PC-3 (cell line): ENCODE results near the gene ZNF277. TPM values are rescaled to one million over a fixed set of nuclear protein-coding genes. Genes with fewer than 3 reads are reported as not detected.

ENCODE experiments used
- ATAC-seq: fragments of 200-7000 bp; cut with Tn5 transposase; 2 replicates; pipeline ENCODE4 v1.9.1; 2020; ENCODE audit warnings: mild to moderate bottlenecking, moderate library complexity
- BruUV-seq: library from RNA; stranded (reverse); fragments of 400-500 nt; replicated peaks from 2 replicates; lab custom pipeline; 2021; lab: Mats Ljungman, UMichigan
- CTCF ChIA-PET: fragments of 300-600 bp; sonication (Branson Sonifier 250); formaldehyde crosslinking; loops from one replicate; lab custom pipeline; 2022; ENCODE audit warnings: antibody characterized with exemption; lab: Charles Lee
- POLR2A ChIA-PET: fragments of 300-600 bp; sonication (Branson Sonifier 250); formaldehyde crosslinking; loops from one replicate; lab custom pipeline; 2022; ENCODE audit warnings: antibody characterized with exemption; ENCODE audit not compliant: unreplicated experiment; lab: Charles Lee
- DNase-seq: peaks from one replicate; pipeline ENCODE4 v3.0.0-alpha.2; 2015
- H2AFZ ChIP-seq: fragments of 300-600 bp; sonication (generic); 2 replicates; pipeline ENCODE4 v1.6.0; 2016; ENCODE audit warnings: antibody characterized with exemption, low read length
- H3F3A ChIP-seq: fragments of 300-600 bp; sonication (generic); one replicate; pipeline ENCODE4 v1.6.0; 2017; ENCODE audit warnings: antibody characterized with exemption, low read length, control low read depth, mild to moderate bottlenecking; ENCODE audit not compliant: unreplicated experiment
- H3K27ac ChIP-seq: fragments of 300-600 bp; sonication (generic); 2 replicates; pipeline ENCODE4 v1.5.1; 2016; ENCODE audit warnings: mild to moderate bottlenecking, low read length
- H3K27me3 ChIP-seq: fragments of 300-600 bp; sonication (generic); 2 replicates; pipeline ENCODE4 v1.6.1; 2016; ENCODE audit warnings: low read length, mixed read lengths
- H3K36me3 ChIP-seq: fragments of 300-600 bp; sonication (generic); 2 replicates; pipeline ENCODE4 v1.6.1; 2016; ENCODE audit warnings: low read depth, mixed run types, low read length, mixed read lengths
- H3K4me1 ChIP-seq: fragments of 300-600 bp; sonication (generic); 2 replicates; pipeline ENCODE4 v1.5.1; 2016; ENCODE audit warnings: low read length; ENCODE audit not compliant: insufficient read depth
- H3K4me2 ChIP-seq: fragments of 300-600 bp; sonication (generic); 2 replicates; pipeline ENCODE4 v1.6.0; 2016; ENCODE audit warnings: low read length
- H3K4me3 ChIP-seq: fragments of 300-600 bp; sonication (generic); 2 replicates; pipeline ENCODE4 v1.5.1; 2016; ENCODE audit warnings: mild to moderate bottlenecking, low read length, mixed read lengths
- H3K79me2 ChIP-seq: fragments of 300-600 bp; sonication (generic); 2 replicates; pipeline ENCODE4 v1.6.1; 2017; ENCODE audit warnings: low read length, mixed read lengths
- H3K9ac ChIP-seq: fragments of 300-600 bp; sonication (generic); 2 replicates; pipeline ENCODE4 v1.6.0; 2016; ENCODE audit warnings: mild to moderate bottlenecking, low read length
- H3K9me2 ChIP-seq: fragments of 300-600 bp; sonication (generic); replicated peaks from 2 replicates; pipeline ENCODE4 v1.6.1; 2016; ENCODE audit warnings: mixed run types, low read length, mixed read lengths
- H3K9me3 ChIP-seq: fragments of 300-600 bp; sonication (generic); 2 replicates; pipeline ENCODE4 v1.6.1; 2016; ENCODE audit warnings: low read length, mixed read lengths
- H4K20me1 ChIP-seq: fragments of 300-600 bp; sonication (generic); 2 replicates; pipeline ENCODE4 v1.6.1; 2016; ENCODE audit warnings: low read length, mixed read lengths
- CTCF ChIP-seq: fragments of 300-600 bp; sonication (generic); conservative IDR thresholded peaks from 2 replicates; pipeline ENCODE4 v1.5.1; 2017; ENCODE audit warnings: antibody characterized with exemption, low read depth, mild to moderate bottlenecking, low read length
- EZH2 ChIP-seq: fragments of 300-600 bp; sonication (generic); IDR thresholded peaks from one replicate; pipeline ENCODE4 v1.6.1; 2017; ENCODE audit warnings: antibody characterized with exemption, mild to moderate bottlenecking, low read length; ENCODE audit not compliant: unreplicated experiment
- EZH2phosphoT487 ChIP-seq: fragments of 300-600 bp; sonication (generic); IDR thresholded peaks from 2 replicates; pipeline ENCODE4 v1.6.1; 2018; ENCODE audit warnings: mild to moderate bottlenecking, antibody characterized with exemption, low read length, borderline replicate concordance
- intact Hi-C: fragments of 100-400 bp; cut with micrococcal nuclease; formaldehyde crosslinking; loops from 2 replicates; pipeline ENCODE4 v1.9.0; 2023
- total RNA-seq: library from RNA; depleted of rRNA; stranded (reverse); fragments of >200 nt; gene quantifications from 2 replicates; pipeline ENCODE4 v1.2.3, GENCODE V29; 2014

The ZNF277 gene
- total RNA-seq, 1 experiment from 2014 or later: 14.0 TPM

DNA sequence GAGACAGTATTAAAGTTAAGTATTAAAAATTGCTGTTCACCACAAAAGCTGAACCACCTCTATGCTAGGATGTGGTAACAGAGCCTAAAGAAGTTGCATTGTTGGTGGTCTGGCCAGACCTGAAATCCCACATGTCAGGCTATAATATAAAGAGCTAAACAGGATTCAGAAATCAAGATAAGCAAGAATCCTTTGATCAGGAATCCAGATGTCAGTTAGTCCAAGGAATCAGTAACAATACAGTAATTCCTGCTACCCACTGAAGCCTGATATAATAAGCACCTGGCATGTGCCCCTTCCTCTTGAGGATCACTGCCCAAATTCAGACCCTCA is 48.9 kb downstream of the ZNF277 start:
- Histone ChIP-seq H3K27ac (no peak overlapping the region), H3K9me2 (no peaks in the 10 kb centered on the region), H2AFZ (no peak overlapping the region), H3K79me2 (no peaks in the 10 kb centered on the region), H3K36me3 (no peaks in the 10 kb centered on the region), H3K9ac (no peak overlapping the region), H3F3A (no peaks in the 10 kb centered on the region), H4K20me1 (no peaks in the 10 kb centered on the region), H3K4me2 (no peak overlapping the region), H3K4me1 (peaks cover 6% of the 10 kb centered on the region; the same call in 1 of the 2 replicates), H3K4me3 (no peak overlapping the region), H3K9me3 (no peaks in the 10 kb centered on the region), H3K27me3 (no peaks in the 10 kb centered on the region)
- TF ChIP-seq CTCF (no peak), EZH2 (no peak), EZH2phosphoT487 (no peak)
- intact Hi-C loops: no loop called here
- no TSS peak for BruUV-seq
- DNase-seq (no peak), ATAC-seq (no peak)
- CTCF ChIA-PET: no interaction called here
- POLR2A ChIA-PET: no interaction called here

DNA sequence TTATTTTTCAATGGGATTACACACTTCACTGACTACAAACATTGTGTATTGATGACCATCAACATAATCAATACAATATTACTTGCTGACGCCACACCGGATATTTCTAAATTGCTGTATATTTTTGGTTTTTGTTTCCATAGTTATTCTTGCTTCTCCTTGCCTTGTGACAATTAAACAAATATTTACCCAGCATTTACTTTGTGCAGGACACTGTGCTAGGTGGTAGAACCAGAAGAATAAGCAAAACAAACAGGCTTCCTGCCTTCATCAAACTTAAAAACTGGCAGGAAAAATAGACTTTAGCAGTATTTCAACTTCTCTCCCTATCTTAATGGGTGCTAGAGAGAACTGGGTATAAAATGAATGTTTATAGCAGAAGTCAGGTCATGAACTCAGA is 50.6 kb downstream of the ZNF277 start:
- Histone ChIP-seq H3K4me1 (peaks cover 6% of the 10 kb centered on the region; the same call in 1 of the 2 replicates), H2AFZ (no peak overlapping the region), H3K9me3 (no peaks in the 10 kb centered on the region), H3K79me2 (no peaks in the 10 kb centered on the region), H3K9ac (no peak overlapping the region), H3K4me3 (no peak overlapping the region), H3K27ac (no peak overlapping the region), H3F3A (no peaks in the 10 kb centered on the region), H3K27me3 (no peaks in the 10 kb centered on the region), H4K20me1 (no peaks in the 10 kb centered on the region), H3K9me2 (no peaks in the 10 kb centered on the region), H3K4me2 (peak overlapping the region; percentile 17; the same call in 1 of the 2 replicates), H3K36me3 (no peaks in the 10 kb centered on the region)
- ChIA-PET POLR2A (no interaction called here), CTCF (no interaction called here)
- BruUV-seq: no TSS peak
- ATAC-seq: peak; percentile 35; the same call in 1 of the 2 replicates
- no peak for TF ChIP-seq EZH2phosphoT487
- TF ChIP-seq CTCF: no peak
- no peak for TF ChIP-seq EZH2
- intact Hi-C loops: no loop called here
- DNase-seq: peak; percentile 9

GRCh38 chr7:112260911-112261310 is 54.4 kb downstream of the ZNF277 start:
- H4K20me1 ChIP-seq: no peaks in the 10 kb centered on the region
- TF ChIP-seq EZH2 (no peak), CTCF (no peak), EZH2phosphoT487 (no peak)
- intact Hi-C loops: no loop called here
- peaks cover 6% of the 10 kb centered on the region; the same call in 1 of the 2 replicates for H3K4me1 ChIP-seq
- no peak overlapping the region for H2AFZ ChIP-seq
- no peaks in the 10 kb centered on the region for H3K36me3 ChIP-seq
- CTCF ChIA-PET: no interaction called here
- H3K9me3 ChIP-seq: no peaks in the 10 kb centered on the region
- H3K27me3 ChIP-seq: no peaks in the 10 kb centered on the region
- H3F3A ChIP-seq: no peaks in the 10 kb centered on the region
- no peak overlapping the region for H3K27ac ChIP-seq
- no peak overlapping the region for H3K4me2 ChIP-seq
- BruUV-seq: no TSS peak
- no peaks in the 10 kb centered on the region for H3K79me2 ChIP-seq
- ATAC-seq (no peak), DNase-seq (no peak)
- no peak overlapping the region for H3K4me3 ChIP-seq
- H3K9ac ChIP-seq: no peak overlapping the region
- POLR2A ChIA-PET: no interaction called here
- no peaks in the 10 kb centered on the region for H3K9me2 ChIP-seq
